OCI-LY7 (cell line): ENCODE measurements around the gene RMND1.

ENCODE experiments used
- EZH2phosphoT487 ChIP-seq: fragments of 200-600 bp; sonication (generic); IDR thresholded peaks from 2 replicates; pipeline ENCODE4 v1.6.1; 2018; ENCODE audit warnings: low read depth, borderline replicate concordance, mild to moderate bottlenecking, mixed run types, antibody characterized with exemption, low read length, moderate library complexity, mixed read lengths
- TF ChIP-seq, protein P1 (sequence below): fragments of 200-600 bp; sonication (generic); conservative IDR thresholded peaks from 2 replicates; pipeline ENCODE4 v1.5.1; 2014; ENCODE audit warnings: mild to moderate bottlenecking, antibody characterized with exemption, low read length, moderate library complexity, mixed read lengths

DNA sequence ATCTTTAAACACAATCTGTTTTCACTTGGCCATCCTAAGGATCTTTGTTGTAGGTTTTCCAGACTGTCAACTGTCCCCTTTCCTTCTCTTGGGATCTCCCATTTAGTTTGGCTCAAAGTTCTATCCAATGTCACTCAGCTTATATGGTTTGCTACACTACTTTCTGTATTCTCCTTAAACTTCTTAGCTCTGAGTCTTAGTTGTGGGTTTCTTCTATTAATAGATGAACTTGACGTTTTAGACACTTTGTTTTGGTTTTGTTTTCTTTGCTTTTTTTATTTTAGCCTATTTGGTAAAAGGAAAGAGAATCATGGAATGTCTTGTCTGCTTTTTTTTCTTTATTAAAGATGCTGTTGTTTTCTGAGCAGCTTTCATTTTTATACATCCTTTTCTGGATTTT is 11.4 kb downstream of the RMND1 start:
- TF ChIP-seq, protein P1, sequence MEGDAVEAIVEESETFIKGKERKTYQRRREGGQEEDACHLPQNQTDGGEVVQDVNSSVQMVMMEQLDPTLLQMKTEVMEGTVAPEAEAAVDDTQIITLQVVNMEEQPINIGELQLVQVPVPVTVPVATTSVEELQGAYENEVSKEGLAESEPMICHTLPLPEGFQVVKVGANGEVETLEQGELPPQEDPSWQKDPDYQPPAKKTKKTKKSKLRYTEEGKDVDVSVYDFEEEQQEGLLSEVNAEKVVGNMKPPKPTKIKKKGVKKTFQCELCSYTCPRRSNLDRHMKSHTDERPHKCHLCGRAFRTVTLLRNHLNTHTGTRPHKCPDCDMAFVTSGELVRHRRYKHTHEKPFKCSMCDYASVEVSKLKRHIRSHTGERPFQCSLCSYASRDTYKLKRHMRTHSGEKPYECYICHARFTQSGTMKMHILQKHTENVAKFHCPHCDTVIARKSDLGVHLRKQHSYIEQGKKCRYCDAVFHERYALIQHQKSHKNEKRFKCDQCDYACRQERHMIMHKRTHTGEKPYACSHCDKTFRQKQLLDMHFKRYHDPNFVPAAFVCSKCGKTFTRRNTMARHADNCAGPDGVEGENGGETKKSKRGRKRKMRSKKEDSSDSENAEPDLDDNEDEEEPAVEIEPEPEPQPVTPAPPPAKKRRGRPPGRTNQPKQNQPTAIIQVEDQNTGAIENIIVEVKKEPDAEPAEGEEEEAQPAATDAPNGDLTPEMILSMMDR: no peak
- TF ChIP-seq EZH2phosphoT487: no peak
